Smooth muscle cell (in vitro differentiated cells): ENCODE results near the gene ZBTB7C. TPM values are rescaled to one million over a fixed set of nuclear protein-coding genes. Genes with fewer than 3 reads are reported as not detected.

Source experiments
- DNase-seq: peaks from one replicate; lab custom pipeline; 2025; ENCODE audit not compliant: unreplicated experiment; lab: John Stamatoyannopoulos, UW
- H2AFZ ChIP-seq: fragments of 200-600 bp; sonication (generic); 2 replicates; pipeline ENCODE4 v1.6.0; 2016; ENCODE audit warnings: antibody characterized with exemption, low read depth, mild to moderate bottlenecking
- H3F3A ChIP-seq: fragments of 200-600 bp; sonication (generic); 2 replicates; pipeline ENCODE4 v1.6.0; 2017; ENCODE audit warnings: antibody characterized with exemption, low read depth
- H3K27ac ChIP-seq: fragments of 200-600 bp; sonication (generic); 2 replicates; pipeline ENCODE4 v1.5.1; 2016; ENCODE audit warnings: low read depth, mild to moderate bottlenecking
- H3K27me3 ChIP-seq: fragments of 200-600 bp; sonication (generic); 2 replicates; pipeline ENCODE4 v1.6.1; 2016; ENCODE audit warnings: low read depth, mild to moderate bottlenecking
- H3K36me3 ChIP-seq: fragments of 200-600 bp; sonication (generic); 2 replicates; pipeline ENCODE4 v1.5.1; 2016; ENCODE audit warnings: low read depth
- H3K4me1 ChIP-seq: fragments of 200-600 bp; sonication (generic); 2 replicates; pipeline ENCODE4 v1.5.1; 2016; ENCODE audit warnings: low read depth
- H3K4me2 ChIP-seq: fragments of 200-600 bp; sonication (generic); 2 replicates; pipeline ENCODE4 v1.6.0; 2016; ENCODE audit warnings: mild to moderate bottlenecking
- H3K4me3 ChIP-seq: fragments of 200-600 bp; sonication (generic); 2 replicates; pipeline ENCODE4 v1.5.1; 2016; ENCODE audit warnings: mild to moderate bottlenecking
- H3K79me2 ChIP-seq: fragments of 200-600 bp; sonication (generic); 2 replicates; pipeline ENCODE4 v1.6.0; 2016; ENCODE audit warnings: low read depth, mild to moderate bottlenecking
- H3K9ac ChIP-seq: fragments of 200-600 bp; sonication (generic); 2 replicates; pipeline ENCODE4 v1.6.0; 2016; ENCODE audit warnings: low read depth
- H3K9me3 ChIP-seq: fragments of 200-600 bp; sonication (generic); replicated peaks from 2 replicates; pipeline ENCODE4 v1.5.1; 2016; ENCODE audit warnings: low read depth
- H4K20me1 ChIP-seq: fragments of 200-600 bp; sonication (generic); 2 replicates; pipeline ENCODE4 v1.6.0; 2016; ENCODE audit warnings: low read depth
- CTCF ChIP-seq: fragments of 200-600 bp; sonication (generic); IDR thresholded peaks from 2 replicates; pipeline ENCODE4 v1.5.1; 2017; ENCODE audit warnings: borderline replicate concordance, mild to moderate bottlenecking, antibody characterized with exemption; ENCODE audit not compliant: insufficient read depth, poor library complexity, severe bottlenecking
- WGBS: methylation state at CpG from one replicate; pipeline ENCODE4 v1.1.7; 2016; ENCODE audit warnings: low lambda C conversion rate; 5-methylcytosine and 5-hydroxymethylcytosine counted together
- polyA plus RNA-seq: library from polyadenylated mRNA; unstranded; fragments of >200 nt; fragmentation: Nextera tagmentation; extraction: Ambion mirVana; gene quantifications from 2 replicates; pipeline ENCODE4 v1.2.1, GENCODE V29; 2016
- total RNA-seq: library from RNA; depleted of rRNA; stranded (reverse); fragments of >200 nt; gene quantifications from 2 replicates; pipeline ENCODE4 v1.2.3, GENCODE V29; 2014

Gene ZBTB7C
- total and polyA plus RNA-seq, 2 experiments from 2014 or later = 0.48 to 0.63 TPM

DNA sequence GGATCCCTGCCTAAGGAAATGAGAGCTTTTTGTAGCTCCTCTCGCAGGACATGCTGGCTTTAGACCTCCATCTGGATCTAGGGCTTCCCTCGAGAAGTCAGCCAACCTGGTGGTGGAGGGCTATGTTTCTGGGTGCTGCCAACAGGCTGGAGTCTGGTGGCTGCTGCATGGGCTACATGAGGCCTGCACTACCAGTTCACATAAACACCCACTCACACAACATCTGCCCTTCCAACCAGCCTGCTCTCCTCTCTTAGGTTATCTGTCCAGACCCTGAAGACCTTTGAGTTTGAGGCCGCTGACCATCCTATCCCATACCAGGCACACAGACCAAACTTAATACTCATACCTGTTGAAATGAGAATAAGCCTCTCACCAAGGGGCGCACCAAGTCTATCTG lies 427.4 kb downstream of the ZBTB7C start:
- Histone ChIP-seq H3K4me2 (no peak overlapping the region), H3K79me2 (no peaks in the 10 kb centered on the region), H3K36me3 (no peaks in the 10 kb centered on the region), H3K4me3 (no peak overlapping the region), H3K27me3 (no peaks in the 10 kb centered on the region), H3K27ac (no peak overlapping the region), H3K9ac (no peak overlapping the region), H3F3A (no peaks in the 10 kb centered on the region), H3K4me1 (peaks cover 41% of the 10 kb centered on the region), H2AFZ (no peak overlapping the region), H4K20me1 (no peaks in the 10 kb centered on the region), H3K9me3 (no peaks in the 10 kb centered on the region)
- no peak for DNase-seq
- 100% methylated on average over 4 of the region's 4 CpGs for WGBS
- no peak for TF ChIP-seq CTCF

- Histone ChIP-seq H4K20me1 (no peaks in the 10 kb centered on the region), H3K4me2 (no peak overlapping the region), H3K27ac (no peak overlapping the region), H3K79me2 (no peaks in the 10 kb centered on the region), H3K4me3 (no peak overlapping the region), H2AFZ (no peak overlapping the region), H3K36me3 (no peaks in the 10 kb centered on the region), H3K9me3 (no peaks in the 10 kb centered on the region), H3K27me3 (no peaks in the 10 kb centered on the region), H3F3A (no peaks in the 10 kb centered on the region), H3K4me1 (peaks cover 41% of the 10 kb centered on the region), H3K9ac (no peak overlapping the region)
- DNase-seq = no peak
- WGBS = 45% methylated on average over 3 of the region's 3 CpGs
- no peak for TF ChIP-seq CTCF
These were observed 427.9 kb downstream of the ZBTB7C start for GRCh38 chr18:47981320-47981719.

- H4K20me1 ChIP-seq = no peaks in the 10 kb centered on the region
- no peak for DNase-seq
- TF ChIP-seq CTCF = no peak
These were observed 429.5 kb downstream of the ZBTB7C start for GRCh38 chr18:47979611-47980200.

GRCh38 chr18:47978603-47979002 lies 430.6 kb downstream of the ZBTB7C start:
- no peak for DNase-seq
- Histone ChIP-seq H3K4me2 (no peak overlapping the region), H3K9ac (no peak overlapping the region), H3K4me3 (no peak overlapping the region), H3K36me3 (no peaks in the 10 kb centered on the region), H3F3A (no peaks in the 10 kb centered on the region), H4K20me1 (no peaks in the 10 kb centered on the region), H3K79me2 (no peaks in the 10 kb centered on the region), H3K9me3 (no peaks in the 10 kb centered on the region), H3K27me3 (no peaks in the 10 kb centered on the region), H2AFZ (no peak overlapping the region), H3K4me1 (peaks cover 53% of the 10 kb centered on the region), H3K27ac (no peak overlapping the region)
- TF ChIP-seq CTCF = no peak
- WGBS = 72% methylated on average over 1 of the region's 1 CpG

More at GRCh38 chr18:47979611-47980200, 429.5 kb downstream of the ZBTB7C start:
- Histone ChIP-seq H3K36me3 (no peaks in the 10 kb centered on the region), H3K4me1 (peaks cover 53% of the 10 kb centered on the region), H2AFZ (no peak overlapping the region), H3K4me3 (no peak overlapping the region), H3K9me3 (no peaks in the 10 kb centered on the region), H3K79me2 (no peaks in the 10 kb centered on the region), H3F3A (no peaks in the 10 kb centered on the region), H3K27me3 (no peaks in the 10 kb centered on the region), H3K27ac (no peak overlapping the region), H3K4me2 (no peak overlapping the region), H3K9ac (no peak overlapping the region)
- WGBS = 34% methylated on average over 5 of the region's 5 CpGs
